ENCODE measurements around the gene PRR29.

DNA sequence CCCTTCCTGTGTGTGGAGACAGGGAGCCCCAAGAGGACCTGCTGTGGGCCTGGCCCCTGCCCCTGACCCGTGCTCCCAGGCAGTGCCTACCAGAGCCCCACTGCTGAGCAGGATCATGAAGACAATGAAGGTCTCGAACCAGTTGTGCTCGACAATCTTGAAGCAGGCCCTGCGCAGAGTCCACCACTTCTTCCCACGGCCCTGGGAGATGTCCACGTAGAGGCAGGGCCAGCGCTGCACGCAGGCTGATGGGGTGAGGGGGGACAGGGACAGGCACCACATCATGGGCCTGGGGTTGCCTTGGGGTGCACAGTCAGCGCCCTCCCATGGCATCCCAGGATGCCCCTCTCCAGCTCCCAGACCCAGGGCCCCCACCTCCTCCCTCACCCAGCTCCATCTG lies 49.6 kb upstream of the PRR29 start:
- no peak for TF ChIP-seq EZH2 (IDR thresholded peaks at IDR 0.05; ENCODE audit: borderline replicate concordance, low read length)
- TF ChIP-seq, protein P1, sequence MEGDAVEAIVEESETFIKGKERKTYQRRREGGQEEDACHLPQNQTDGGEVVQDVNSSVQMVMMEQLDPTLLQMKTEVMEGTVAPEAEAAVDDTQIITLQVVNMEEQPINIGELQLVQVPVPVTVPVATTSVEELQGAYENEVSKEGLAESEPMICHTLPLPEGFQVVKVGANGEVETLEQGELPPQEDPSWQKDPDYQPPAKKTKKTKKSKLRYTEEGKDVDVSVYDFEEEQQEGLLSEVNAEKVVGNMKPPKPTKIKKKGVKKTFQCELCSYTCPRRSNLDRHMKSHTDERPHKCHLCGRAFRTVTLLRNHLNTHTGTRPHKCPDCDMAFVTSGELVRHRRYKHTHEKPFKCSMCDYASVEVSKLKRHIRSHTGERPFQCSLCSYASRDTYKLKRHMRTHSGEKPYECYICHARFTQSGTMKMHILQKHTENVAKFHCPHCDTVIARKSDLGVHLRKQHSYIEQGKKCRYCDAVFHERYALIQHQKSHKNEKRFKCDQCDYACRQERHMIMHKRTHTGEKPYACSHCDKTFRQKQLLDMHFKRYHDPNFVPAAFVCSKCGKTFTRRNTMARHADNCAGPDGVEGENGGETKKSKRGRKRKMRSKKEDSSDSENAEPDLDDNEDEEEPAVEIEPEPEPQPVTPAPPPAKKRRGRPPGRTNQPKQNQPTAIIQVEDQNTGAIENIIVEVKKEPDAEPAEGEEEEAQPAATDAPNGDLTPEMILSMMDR (conservative IDR thresholded peaks at IDR 0.05 in 1 of 2, IDR thresholded peaks at IDR 0.05 in 1 of 2; ENCODE audit: extremely low read depth in 1 of 2, insufficient read depth in 1 of 2, low read depth in 1 of 2, low read length in 2 of 2) = no peak
